Midbrain (tissue), 1 donor: Measurements from ENCODE around the gene ARTN.
A peak's percentile ranks its signal among the peaks of the same experiment; 100 is the strongest.

Source experiments
- DNase-seq: peaks from one replicate; lab custom pipeline; 2025; lab: John Stamatoyannopoulos, UW

Gene ARTN

DNA sequence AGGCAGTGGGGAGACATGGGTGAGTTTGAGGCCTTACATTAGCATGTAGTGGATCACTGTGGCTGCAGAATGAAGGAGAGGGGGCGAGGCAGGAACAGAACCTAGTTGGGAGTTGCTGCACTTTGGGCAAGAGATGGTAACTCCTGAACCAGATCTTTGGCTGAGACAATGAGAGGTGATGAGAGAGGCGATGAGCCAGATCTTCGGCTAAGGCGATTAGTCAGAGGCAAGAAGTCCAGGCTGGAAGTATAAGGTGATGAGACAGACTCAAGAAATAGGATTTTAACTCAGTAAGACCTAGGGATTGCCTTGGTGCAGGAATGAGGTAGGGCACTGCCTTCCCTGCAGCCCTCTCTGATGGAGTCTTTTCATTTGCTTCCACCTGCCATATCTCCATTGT, 9.1 kb upstream of the ARTN start:
- no peak for DNase-seq

- no peak for DNase-seq
Measured at GRCh38 chr1:43925846-43926245, 7.8 kb upstream of the ARTN start.

DNA sequence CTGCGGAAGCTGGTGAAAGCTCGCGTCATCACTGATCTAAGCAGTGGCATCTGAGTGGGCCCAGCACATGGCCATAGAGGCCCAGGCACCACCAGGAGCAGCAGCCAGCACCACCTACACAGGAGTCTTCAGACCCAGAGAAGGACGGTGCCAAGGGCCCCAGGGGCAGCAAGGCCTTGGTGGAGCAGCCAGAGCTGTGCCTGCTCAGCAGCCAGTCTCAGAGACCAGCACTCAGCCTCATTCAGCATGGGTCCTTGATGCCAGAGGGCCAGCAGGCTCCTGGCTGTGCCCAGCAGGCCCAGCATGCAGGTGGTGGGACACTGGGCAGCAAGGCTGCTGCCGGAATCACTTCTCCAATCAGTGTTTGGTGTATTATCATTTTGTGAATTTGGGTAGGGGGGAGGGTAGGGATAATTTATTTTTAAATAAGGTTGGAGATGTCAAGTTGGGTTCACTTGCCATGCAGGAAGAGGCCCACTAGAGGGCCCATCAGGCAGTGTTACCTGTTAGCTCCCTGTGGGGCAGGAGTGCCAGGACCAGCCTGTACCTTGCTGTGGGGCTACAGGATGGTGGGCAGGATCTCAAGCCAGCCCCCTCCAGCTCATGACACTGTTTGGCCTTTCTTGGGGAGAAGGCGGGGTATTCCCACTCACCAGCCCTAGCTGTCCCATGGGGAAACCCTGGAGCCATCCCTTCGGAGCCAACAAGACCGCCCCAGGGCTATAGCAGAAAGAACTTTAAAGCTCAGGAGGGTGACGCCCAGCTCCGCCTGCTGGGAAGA, 3.2 kb upstream of the ARTN start:
- no peak for DNase-seq

DNA sequence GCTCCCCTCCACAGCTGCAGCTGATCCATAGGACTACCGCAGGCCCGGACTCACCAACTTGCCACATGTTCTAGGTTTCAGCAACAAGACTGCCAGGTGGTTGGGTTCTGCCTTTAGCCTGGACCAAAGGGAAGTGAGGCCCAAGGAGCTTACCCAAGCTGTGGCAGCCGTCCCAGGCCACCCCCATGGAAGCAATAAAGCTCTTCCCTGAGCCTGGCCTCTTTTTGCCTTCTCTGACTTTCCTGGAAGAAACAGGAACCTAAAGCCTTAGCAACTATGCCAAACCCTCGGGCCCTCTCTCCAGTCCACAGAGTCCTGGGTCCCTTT, 2.7 kb upstream of the ARTN start:
- no peak for DNase-seq

DNA sequence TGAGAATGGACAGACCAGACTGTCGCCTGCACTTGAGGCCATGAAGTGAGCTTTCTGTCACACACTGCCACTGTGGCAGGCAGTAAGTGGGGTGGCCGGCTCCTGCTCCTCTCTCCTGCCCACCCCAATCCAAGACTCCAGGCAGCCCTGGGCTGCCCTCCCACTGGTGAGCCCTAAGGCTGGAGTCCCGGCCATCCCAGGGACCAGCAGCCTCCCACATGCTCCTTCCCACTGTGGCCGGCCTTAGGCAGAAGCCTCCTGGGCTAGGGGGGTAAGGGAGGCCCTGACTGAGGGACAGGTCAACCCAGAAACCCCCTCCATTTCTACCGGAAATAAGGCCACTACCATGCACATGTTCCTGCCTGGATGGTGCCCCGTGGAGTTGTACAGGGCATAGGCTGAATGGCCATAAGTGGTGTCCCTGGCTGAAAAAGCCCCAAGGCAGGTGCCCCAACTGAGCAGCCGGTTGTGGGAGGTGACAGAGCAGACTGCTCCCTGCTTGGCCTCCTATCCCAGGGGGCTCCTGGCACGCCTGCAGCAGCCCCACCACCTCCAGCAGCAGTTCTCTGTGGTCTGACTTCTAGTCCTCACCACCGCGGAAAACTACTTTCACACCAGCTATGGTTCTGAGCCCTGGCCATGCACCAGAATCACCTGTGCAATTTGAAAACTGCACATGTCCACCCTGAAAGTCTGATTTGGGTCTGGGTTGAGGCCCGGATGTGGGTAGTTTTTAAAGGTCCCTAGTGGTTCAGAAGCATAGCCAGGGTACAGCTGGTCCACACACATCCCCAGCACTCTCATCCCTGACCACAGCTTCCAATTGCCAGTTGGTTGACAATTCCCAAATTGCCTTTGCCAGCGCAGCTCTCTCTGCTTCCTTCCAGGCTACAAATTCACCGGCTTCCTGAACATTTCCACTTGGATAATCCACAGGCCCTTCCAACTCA, 1.6 kb upstream of the ARTN start:
- no peak for DNase-seq

- DNase-seq = no peak
Measured at GRCh38 chr1:43932786-43933385, 715 bp upstream of the ARTN start.

DNA sequence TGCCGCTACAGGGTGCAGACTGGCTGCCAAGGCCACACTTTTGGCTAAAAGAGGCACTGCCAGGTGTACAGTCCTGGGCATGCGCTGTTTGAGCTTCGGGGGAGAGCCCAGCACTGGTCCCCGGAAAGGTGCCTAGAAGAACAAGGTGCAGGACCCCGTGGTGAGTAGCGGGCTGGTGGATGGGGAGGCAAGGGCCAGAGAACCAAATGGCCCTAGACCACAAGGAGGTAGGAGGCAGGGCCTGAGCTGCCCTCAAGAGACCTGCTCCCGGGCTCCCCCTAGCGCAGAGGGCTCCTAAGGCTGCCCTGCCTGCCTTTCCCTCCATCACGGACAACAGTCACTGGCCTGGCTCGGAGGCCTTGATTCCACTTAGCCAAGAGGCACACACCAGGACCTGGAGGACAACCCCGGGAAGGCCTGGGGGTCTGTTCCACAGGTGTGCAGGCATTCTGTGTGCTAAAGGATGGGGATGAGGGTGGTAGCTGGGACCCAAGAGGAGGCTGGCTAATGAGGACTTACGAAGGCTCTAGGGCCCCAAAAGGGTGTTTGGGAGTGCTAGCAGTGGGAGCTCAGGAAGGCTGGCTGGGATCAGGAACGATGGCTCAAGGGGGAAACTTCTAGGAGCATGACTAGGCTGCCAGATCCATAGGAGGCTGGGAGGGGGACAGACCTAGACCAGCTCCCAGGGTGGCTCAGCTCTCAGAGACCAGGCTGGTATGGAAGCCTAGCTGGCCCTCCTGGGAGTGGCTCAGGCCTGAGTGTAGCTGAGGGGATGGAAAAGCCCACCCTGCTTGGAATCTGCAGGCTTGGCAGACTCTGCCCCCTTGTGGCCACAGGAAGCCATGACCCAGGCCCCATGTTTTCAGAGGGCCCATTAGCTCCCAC, 742 bp downstream of the ARTN start:
- DNase-seq = peak; percentile 46

GRCh38 chr1:43934986-43935324, 1.4 kb downstream of the ARTN start:
- no peak for DNase-seq

- no peak for DNase-seq
Measured at GRCh38 chr1:43935711-43936427, 2.3 kb downstream of the ARTN start.

GRCh38 chr1:43936431-43937151, 3.0 kb downstream of the ARTN start:
- DNase-seq = peak; percentile 16

DNA sequence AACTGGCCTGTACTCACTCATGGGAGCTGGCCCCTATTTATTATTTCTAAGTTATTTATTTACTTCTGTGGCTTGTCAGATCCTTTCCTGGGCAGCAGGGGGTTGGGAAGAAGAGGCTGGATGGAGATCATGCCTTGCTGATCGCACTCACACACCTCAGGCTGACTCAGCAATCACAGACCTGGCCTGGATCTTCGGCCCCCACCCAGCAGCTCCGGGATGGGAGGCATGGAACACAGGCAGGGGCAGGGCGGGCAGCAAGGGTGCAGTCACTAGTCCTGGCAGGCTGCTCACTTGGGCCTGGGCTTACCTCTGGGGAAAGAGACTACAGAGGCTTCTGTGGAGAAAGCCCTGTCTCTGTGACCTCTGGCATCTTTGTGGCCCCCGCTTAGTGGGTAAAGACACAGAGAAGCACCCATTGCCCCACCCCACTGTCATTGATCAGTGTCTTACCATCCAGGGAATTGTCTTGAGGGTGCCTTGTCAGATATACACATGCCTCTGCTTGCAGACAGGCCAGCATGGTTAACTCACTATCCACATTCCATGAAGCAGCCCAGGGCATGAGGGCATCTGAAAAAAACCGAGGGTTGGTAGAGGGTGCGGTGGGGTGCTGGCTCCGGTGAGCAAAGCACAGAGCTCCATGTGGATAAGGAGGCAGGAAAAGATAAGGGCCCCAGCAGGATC, 3.7 kb downstream of the ARTN start:
- DNase-seq = no peak

- DNase-seq = no peak
Measured at GRCh38 chr1:43938383-43938782, 4.8 kb downstream of the ARTN start.

GRCh38 chr1:43938892-43939587, 5.4 kb downstream of the ARTN start:
- peak; percentile 38 for DNase-seq

GRCh38 chr1:43942411-43942810, 8.8 kb downstream of the ARTN start:
- DNase-seq = no peak

- DNase-seq = no peak
Measured at GRCh38 chr1:43944860-43945259, 11.3 kb downstream of the ARTN start.

- no peak for DNase-seq
Measured at GRCh38 chr1:43945674-43946235, 12.2 kb downstream of the ARTN start.

DNA sequence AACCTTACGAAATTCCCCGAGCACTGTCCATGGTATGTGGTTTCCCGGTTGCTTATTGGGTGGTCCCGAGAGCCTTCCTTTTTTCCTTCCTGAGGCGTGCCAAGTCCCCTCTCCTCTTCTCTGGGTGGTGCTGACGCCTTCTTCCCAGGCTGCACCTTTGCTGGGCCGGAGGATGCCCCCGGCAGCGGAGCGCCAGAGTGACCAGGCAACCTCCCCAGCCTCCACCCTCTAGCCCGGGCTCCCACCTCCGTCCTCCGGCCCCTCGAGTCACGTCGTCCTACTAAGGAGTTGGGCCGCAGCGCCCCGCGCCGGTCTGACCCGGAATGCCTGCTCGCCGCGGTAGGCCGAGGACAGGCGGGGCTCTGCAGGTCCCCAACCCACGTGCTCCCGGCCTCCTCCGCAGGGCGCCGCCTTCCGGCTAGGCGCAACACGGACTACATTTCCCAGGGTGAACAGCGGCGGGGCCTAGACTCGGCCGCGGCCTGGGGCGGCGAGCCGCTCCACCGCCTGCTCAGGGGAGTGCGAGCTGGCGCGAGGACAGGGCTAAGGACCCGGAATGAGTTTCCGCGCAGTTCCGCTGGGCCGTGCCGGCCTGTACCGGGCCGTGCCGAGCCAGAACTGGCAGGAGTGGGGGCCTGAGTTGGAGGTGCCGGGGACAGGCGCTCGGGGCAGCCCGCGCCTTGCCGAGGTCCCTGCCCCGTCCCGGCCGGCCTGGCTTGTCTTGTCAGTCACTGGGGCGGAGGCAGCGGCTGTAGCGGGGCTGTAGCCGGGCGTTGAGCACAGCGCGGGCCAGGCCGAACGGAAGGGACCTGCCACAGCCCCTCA, 12.8 kb downstream of the ARTN start, which contains the start of gene IPO13:
IPO13 (plus strand) TSS at position 715 of the 825 bp plus-strand sequence. CDS start 651 bp downstream, outside the sequence.
- peak; percentile 98 for DNase-seq
